SU-DHL-6 (cell line): ENCODE results near the gene PAQR6.

ENCODE experiments used
- CTCF ChIP-seq: fragments of 200-600 bp; sonication (generic); IDR thresholded peaks from one replicate; pipeline ENCODE4 v1.5.1; 2017; ENCODE audit warnings: antibody characterized with exemption, mild to moderate bottlenecking, low read length, moderate library complexity; ENCODE audit not compliant: insufficient read depth, poor library complexity, severe bottlenecking
- EZH2phosphoT487 ChIP-seq: fragments of 200-600 bp; sonication (generic), shearing (Covaris generic); conservative IDR thresholded peaks from 2 replicates; pipeline ENCODE4 v1.6.1; 2018; ENCODE audit warnings: mild to moderate bottlenecking, antibody characterized with exemption, low read length, moderate library complexity, mixed read lengths

DNA sequence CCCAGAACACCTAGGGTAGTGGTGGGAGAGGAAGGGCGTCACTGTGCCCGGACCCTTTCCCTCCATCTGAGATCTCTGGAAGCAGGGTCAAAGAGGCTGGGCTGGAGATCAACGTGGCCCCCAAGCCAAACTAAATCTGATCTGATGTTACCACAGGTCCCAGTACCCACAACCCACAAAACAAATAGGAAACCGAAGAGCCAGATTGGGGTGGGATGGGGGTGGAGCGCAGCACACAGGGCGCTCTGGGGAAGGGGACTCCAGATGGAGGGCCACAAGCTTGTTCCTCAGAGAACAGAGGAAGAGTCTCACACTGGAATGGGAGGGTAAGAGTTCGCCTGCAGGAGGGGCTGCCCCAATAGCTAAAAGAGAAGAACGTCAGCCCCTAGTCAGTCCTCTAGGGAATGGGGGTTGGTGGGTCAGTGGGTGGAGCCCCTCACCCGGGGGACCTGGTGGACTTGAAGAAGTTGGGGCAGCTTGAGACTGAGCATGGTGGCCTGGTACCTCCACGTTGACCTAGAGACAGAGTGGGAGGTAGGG is 1.5 kb downstream of the PAQR6 start:
- TF ChIP-seq CTCF, result no peak
- no peak for TF ChIP-seq EZH2phosphoT487
